SHP77 (cell line): ENCODE measurements around the gene NDUFB2.
"Not testable (repeated sequence)": the region's sequence is repeated elsewhere in the genome, so short reads cannot be mapped to it uniquely, and the experiment has no call there.

Experiments used
- DNase-seq, 2 experiments: peaks; one replicate each; lab custom pipeline; 2025; lab: John Stamatoyannopoulos, UW

The NDUFB2 gene

DNA sequence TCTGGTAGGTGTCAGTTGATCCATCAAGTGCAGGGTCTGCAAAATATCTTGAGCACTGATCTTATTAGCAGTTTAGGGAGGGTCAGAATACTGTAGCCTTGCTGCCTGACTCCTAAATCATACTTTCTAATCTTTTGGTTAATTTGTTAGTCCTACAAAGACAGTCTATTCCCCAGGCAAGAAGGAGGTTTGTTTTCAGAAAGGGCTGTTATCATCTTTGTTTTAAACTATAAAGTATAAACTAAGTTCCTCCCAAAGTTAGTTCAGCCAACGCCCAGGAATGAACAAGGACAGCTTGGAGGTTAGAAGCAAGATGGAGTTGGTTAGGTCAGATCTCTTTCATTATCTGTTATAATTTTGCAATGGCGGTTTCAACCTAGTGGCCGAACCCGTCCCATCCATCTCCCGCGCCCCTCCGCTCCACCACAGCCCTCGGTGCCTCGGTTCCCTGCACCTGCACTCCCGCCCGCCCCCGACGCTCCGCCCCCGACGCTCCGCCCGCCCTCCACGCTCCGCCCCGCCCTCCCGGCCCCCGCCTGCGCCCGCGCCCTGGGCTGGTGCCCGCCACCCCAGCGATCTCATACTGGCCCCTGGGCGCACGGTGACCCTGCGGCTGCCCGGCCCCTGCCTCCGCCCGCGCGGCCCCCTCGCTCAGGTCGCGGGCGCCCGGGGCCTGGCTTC, 24.0 kb upstream of the NDUFB2 start, which contains the start of gene ADCK2:
Gene ADCK2 (plus strand): TSS at position 564 of the 681 bp plus-strand sequence. CDS start 386 bp downstream, outside the sequence.
- peak; percentile 34 to 57 for DNase-seq

DNA sequence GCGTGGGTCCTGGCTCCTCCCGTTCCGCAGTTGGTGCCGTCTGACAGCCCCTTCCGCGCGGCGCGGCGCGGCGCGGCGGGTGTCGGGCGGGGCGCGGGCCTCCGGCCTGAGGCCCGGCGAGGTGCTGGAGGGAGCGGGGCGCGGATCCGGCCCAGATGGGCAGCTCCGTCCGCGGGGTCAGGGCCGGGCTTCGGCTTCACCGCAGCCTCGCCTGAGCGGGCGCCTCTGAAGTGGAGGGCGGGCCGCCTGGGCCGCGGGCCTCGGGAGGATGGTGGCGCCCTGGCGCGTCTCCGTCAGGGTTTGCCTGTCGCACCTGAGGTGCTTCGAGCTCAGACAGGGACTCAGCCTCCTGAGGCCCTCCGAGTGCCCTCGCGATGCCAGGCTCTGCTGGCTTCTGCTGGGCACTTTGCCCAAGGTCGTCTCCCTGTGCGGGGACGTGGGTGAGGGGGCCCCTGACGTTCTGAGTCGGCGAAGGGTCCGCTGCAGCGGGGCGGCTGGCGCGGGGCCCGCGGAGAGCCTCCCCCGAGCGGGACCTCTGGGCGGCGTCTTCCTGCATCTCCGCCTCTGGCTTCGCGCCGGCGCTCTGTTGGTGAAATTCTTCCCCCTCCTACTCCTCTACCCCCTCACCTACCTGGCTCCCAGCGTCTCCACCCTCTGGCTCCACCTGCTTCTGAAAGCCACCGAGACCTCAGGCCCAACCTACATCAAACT, 23.3 kb upstream of the NDUFB2 start:
- peak in 1 of 2 experiments; percentile 38 for DNase-seq

DNA sequence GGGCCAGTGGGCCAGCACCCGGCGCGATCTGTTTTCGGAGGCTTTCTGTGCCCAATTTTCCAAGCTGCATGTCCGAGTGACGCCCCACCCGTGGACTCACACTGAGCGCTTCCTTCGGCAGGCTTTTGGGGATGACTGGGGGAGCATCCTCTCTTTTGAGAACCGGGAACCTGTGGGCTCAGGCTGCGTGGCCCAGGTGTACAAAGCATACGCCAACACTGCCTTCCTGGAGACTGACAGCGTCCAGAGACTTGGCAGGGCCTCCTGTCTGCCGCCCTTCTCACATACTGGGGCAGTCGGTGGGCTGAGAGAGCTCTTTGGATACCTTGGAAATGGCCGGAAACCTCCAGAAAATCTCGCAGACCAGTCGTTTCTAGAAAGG, 22.7 kb upstream of the NDUFB2 start:
- DNase-seq = no peak

DNA sequence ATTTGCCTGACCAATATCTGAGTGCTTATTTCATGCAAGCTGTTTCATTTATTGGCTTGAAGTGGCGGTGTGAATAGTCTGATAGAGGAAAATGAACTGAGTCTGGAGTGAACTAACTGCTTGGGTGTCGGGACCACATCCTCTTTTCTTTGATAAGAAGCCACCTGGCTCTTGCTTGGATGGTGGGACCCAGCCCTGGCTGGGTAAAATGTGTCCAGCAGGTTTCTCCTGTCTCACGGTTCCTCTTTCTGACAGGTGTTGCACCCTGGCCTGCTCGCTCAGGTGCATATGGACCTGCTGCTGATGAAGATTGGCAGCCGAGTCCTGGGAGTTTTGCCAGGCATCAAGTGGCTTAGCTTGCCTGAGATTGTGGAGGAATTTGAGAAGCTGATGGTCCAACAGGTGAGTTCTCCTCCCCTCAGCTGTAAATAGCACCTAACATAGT, 22.1 kb upstream of the NDUFB2 start:
- DNase-seq = no peak

DNA sequence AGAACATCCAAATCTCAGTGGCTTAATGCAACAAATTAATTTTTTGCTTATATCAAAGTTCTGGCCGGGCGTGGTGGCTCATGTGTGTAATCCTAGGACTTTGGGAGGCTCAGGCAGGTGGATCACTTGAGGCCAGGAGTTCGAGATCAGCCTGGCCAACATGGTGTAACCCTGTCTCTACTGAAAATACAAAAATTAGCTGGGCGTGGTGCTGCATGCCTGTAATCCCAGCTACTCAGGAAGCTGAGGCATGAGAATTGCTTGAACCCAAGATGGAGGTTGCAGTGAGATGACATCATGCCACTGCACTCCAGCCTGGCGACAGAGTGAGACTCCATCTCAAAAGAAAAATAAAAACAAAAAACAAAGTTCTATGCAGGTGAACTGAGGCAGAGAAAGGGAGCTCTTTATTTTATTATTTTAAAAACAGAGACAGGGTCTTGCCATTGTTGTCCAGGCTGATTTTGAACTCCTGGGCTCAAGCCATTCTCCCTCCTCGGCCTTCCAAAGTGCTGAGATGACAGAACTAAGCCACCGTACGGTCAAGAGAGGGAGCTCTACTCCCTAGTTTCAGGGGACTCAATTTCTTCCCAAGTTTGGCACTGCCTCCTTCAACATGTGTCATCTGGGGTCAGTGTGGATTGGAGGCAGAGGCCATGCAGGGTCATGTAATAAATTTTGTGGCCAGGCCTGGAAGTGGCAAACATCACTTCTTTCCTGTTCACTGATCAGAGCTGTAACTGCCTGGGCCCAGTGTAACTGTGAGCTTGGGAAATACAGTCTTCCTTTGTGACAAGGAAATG, 21.4 kb upstream of the NDUFB2 start:
- DNase-seq = no peak

DNA sequence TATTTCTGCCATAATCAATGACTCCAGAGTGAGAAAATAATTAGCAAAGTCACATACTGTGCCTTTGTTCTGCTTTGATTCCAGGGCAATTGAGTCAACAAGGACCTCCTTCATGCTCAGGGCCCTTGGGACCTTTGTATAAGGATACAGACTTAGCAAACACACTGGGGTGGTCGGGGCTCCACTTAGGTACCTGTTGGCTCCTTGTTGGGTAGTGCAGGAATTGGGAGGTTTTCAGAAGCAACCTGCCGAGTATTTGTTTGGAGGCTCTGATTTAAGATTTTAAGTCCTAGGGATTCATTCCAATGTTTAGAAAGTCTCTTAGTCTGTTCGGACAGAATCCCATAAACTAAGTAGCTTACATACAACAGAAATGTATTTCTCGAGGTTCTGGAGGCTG, 20.8 kb upstream of the NDUFB2 start:
- DNase-seq = no peak

DNA sequence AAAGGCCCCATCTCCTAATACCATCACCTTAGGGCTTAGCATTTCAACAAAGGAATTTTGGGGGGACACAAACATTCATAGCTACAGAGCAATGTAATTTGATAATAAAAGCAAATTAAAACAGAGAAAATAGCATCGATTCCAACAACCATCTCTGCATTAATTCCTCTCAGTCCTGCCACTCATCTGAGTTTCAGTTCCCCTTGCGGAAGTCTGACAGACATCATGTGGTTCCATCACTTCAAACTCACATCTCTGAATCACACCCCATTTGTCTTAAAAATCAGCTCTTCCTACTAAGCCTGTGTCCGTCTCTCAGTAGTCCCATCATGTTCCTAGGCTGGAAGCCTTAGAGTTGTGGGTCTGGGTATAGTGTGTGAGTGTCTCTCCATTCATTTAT, 20.2 kb upstream of the NDUFB2 start:
- DNase-seq = no peak

DNA sequence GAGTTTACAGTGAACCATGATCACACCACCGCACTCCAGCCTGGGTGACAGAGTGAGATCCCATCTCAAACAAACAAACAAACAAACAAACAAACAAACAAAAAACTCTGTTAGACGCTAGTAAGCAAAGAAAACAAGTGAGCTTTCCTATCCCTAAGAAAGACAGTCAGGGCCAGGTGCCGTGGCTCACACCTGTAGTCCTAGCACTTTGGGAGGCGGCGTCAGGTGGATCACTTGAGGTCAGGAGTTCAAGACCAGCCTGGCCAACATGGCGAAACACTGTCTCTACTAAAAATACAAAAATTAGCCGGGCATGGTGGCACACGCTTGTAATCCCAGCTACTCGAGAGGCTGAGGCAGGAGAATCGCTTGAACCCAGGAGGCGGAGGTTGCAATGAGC, 19.6 kb upstream of the NDUFB2 start:
- not testable (repeated sequence) for DNase-seq

DNA sequence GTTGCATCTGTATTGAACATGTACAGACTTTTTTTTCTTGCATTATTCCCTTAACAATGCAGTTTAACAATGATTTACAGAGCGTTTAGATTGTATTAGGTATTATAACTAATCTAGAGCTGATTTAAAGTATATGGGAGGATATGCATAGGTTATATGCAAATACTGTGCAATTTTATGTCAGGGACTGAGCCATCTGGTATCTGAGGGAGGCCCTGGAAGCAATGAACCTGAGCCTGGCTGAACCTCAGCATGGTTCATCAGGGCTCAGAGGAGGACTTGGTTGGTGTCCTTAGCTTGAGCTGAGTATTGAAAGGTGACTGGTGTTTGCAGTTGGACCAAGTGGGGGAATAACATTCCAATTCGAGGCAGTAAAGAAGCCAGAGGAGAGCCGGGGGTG, 19.0 kb upstream of the NDUFB2 start:
- DNase-seq = no peak

DNA sequence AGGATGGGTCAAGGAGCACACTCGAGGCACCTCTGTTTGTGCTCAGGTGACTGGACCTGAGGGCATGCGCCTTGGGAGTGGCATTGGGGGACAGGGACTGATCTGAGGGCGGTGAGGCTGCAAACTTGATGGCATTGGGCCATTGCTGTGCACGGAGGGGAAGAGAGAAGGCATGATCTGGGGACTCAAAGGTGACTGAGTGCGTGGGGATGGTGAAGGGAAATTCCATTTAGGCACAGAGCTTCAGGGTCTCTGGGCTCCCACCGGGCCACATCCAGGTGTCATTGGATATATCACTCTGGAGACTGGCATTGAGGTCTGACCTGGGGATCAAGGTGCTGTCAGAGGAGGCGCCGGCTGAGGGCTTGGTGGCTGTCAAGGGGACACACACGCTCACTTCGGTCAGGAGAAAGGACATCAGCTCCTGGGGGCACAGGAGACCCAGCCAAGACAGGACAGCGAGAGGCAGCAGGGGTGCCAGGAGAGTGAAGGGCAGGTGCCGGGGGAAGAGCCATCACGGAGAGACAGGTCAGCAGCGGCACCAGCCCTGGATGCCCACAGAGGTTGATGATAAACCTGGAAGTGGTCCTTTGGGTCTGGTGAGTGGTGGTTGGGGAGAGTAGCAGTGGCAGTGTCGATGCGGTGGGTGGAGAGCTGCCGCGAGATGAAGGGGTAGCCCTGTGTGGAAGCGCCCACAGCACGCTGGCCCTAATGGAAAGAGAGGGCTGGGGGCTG, 18.3 kb upstream of the NDUFB2 start:
- DNase-seq = no peak

DNA sequence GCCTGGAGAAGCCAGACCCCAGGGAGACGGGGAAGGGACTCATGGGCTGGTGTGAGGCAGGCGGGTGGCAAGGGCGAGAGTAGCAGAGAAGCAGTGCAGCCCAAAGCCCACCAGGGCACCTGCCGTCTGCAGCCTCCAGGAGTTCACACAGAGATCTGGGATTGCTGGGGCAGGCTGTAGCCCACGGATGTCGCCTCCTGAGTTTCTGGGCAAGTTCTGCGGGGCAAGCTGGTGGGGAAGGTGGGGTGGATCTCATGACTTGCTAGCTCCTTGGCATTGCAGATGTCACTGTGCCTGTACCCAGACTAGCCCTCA, 17.7 kb upstream of the NDUFB2 start:
- DNase-seq = no peak

DNA sequence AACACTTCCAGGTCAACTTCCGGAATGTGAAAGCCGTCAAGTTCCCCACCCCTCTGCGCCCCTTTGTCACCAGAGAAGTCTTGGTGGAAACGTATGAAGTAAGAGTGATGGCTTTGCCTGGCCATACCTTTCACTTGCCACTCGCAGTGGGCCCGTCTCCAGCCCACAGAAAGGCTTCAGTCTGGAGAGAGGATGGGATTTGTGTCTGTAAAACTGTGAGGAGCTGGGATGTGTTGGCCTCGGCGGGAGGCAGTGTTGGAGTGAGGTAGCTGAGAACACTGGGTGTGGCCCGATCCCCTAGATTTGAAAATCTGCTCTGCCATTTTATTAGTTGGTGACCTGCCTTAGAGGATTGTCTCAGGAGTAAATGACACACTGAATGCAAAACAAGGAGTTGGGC, 17.3 kb upstream of the NDUFB2 start:
- no peak for DNase-seq

DNA sequence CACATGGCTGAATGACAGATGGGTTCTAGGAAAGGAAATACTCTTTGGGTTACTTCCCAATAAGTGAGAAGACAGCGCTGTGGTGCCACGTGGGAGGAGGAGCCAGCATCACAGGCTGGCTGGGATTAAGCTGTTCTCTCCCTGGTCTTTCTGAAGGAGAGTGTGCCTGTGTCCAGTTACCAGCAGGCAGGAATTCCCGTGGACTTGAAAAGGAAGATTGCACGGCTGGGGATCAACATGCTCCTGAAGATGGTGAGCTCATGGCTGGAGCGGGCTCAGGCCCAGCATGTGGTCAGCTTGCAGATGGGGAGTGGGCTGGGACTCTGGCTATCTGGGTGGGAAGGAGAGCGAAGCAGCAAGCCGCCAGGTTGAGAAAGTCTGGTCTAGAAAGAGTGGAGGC, 15.6 kb upstream of the NDUFB2 start:
- no peak for DNase-seq

DNA sequence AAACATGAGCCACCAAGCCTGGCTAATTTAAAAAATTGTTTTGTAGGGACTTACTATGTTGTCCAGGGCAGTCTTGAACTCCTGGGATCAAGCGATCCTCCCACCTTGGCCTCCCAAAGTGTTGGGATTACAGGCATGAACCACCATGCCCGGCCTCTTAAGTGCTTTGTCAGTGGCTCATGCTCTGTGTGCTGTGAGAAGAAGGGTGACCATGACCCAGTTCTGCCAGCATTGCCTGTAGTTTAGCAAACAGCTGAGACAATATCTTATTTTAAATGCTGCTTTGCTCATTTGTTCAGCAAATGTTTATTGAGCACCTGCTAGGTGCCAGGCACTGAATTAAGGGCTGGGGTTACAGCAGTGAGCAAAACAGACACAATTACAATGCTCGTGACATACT, 14.7 kb upstream of the NDUFB2 start:
- no peak for DNase-seq

DNA sequence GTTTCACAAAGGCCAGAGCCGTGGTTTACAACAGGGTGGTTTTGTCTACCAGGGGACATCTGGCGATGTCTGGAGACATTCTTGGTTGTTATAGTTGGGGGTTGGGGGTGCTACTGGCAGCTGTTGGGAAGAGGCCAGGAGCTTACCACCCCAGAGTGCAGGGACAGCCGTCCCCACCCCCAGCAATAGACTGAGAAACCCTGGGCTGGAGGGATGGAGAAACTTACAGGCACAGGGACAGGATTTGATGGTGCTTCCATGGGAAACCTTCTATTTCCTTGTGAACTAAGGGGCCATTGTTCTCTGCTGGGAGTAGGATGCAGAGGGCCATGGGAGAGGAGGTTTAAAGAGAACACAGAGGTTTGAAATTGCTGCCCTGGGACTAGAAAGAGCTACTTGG, 12.9 kb upstream of the NDUFB2 start:
- no peak for DNase-seq

DNA sequence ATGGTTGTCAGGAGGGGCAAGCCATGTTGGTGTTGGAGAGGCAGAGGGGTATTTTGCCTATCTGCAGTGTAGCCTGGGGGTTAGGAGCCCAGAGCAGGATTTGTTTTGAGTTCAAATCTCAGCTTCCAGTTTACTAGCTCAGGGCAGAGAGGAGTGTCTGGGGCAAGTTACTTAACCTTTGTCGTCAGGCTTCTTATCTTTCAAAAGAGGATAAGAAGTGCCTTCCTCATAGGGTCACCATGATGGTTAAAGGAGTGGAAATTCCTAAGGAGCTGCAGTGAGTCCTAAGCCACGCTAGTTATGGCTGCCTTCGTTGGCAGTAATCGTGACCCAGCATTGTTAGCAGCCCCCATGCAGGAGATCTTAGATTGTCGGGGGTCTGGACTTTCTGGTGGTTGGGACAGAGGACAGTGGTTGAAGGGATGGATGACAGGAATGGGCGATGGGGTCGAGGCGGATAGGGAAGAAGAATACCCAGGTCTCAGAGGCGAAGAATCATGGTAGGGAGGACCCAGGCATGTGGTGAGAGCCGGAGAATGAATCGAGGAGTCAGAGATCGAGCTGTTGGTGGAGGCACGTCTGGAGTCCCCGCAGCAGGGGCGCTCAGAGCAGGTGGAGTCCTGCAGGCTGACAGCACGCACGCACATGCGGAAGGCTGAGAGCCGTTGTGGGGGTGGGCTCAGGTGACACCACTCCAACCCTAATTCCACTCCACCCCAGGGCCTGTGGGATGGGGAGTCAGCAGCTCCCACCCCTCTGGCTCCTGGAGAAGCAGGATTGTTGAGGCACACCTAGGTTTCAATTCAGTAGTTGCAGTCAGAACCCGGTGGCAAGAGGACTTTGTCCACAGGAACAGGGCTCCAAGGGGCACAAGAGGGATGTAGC, 12.2 kb upstream of the NDUFB2 start:
- no peak for DNase-seq

DNA sequence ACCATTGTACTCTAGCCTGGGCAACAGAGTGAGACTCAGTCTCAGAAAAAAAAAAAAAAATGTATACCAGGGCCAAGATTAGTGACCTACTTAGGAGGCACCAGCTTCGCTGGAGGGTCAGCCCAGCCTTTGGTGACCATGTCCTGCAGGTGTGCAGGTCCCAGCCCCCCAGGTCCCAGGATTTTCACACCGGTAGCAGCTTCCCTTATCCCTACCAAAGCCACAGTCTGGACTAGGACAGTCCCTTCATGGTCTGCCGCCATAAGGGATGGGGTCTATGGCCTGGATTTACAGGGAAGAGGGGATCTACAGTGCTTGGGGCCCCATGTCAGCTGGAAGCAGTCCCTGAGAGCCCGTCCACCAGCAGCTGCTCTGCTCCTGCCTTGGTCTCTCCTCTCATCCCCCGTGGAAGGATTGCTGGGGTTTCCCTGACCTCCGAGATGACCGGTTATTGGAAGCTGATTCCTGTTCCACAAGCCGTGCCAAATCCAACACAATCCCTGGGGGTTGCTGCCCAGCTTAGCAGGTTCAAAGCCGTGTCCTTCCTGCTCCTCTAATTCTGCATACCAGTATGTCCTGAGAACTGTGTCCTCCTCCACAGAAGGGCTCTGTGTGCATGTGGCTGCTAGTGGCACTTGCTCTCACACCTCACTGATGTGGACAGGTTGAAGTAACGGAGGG, 11.0 kb upstream of the NDUFB2 start:
- DNase-seq = no peak

DNA sequence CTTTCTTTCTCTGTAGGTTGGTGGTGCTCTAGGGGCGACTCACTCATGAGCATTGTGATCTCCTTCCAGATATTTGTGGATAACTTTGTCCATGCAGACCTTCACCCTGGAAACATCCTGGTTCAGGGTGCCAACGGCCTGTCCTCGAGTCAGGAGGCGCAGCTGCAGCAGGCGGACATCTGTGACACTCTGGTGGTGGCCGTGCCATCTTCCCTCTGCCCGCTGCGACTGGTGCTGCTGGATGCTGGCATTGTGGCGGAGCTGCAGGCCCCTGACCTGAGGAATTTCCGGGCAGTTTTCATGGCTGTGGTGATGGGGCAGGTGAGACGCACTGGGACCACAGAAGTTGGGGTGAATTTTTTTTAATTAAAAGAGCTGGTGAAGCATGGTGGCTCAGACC, 9.6 kb upstream of the NDUFB2 start:
- DNase-seq = no peak

DNA sequence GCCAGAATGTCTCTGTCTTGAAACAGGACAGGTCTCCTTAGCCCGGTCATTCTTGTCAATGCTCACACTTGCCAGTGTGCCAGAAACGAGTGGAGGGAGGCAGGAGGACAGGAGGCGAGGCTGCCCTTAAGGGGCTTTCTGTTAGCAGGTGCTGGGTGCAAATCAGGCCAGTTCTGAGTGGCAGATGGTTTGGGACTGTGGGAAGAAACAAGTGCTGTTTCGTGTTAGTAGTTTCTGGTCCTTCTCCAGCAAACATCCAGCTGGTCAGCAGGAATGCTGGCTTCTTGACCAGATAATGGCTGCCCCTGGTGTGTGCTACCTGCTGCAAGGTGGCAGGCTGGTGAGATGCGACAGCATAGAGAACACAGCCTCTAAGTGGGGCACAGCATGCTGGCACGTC, 8.2 kb upstream of the NDUFB2 start:
- DNase-seq = no peak

DNA sequence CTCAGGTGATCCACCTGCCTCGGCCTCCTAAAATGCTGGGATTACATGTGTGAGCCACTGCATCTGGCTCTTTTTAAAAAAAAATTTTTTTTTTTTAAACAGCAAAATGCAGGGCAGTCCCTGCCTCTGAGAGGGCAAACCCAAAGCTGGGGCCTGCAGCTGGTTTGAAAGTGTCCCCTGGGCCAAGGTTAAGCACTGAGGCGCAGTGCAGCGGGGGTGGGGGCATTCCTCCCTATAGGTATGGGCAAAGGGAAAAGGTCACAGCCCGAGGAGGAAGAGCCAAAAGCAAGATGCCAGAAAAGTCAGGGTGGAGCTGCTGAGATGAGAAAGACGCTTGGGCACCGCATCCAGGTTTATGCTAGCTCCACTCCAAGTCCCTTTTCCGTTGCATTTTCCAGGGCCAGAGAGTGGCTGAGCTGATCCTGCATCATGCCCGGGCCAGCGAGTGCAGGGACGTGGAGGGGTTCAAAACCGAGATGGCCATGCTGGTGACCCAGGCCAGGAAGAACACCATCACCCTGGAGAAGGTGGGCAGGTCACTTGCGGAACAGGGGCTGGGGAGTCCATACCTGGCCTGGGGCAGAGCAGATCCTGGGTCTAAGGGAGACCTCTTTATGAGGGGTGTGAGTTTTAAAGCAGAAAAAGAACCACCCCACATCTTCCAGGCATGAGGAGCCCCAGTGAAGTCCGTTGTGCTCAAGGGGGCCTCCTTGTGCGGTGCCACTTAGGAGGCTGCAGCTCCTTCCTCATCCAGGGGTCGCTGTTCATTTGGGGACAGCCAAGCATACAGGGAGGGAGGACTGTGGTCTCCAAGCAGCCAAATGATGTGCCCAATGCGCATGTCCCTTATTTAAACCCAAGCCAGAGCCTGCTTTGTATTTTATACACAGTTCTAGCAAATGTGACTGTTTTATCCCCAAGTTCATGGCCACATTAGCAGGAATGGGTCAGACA, 7.0 kb upstream of the NDUFB2 start:
- no peak for DNase-seq
